GM19395 (cell line): ENCODE results near the gene POLR3F.
"Not testable (repeated sequence)": the region's sequence is repeated elsewhere in the genome, so short reads cannot be mapped to it uniquely, and the experiment has no call there.

Source experiments
- ATAC-seq: cut with Tn5 transposase; IDR thresholded peaks from one replicate; pipeline ENCODE4 v1.9.1; 2021; ENCODE audit warnings: mild to moderate bottlenecking, moderate library complexity; ENCODE audit not compliant: unreplicated experiment

POLR3F gene, protein sequence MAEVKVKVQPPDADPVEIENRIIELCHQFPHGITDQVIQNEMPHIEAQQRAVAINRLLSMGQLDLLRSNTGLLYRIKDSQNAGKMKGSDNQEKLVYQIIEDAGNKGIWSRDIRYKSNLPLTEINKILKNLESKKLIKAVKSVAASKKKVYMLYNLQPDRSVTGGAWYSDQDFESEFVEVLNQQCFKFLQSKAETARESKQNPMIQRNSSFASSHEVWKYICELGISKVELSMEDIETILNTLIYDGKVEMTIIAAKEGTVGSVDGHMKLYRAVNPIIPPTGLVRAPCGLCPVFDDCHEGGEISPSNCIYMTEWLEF

DNA sequence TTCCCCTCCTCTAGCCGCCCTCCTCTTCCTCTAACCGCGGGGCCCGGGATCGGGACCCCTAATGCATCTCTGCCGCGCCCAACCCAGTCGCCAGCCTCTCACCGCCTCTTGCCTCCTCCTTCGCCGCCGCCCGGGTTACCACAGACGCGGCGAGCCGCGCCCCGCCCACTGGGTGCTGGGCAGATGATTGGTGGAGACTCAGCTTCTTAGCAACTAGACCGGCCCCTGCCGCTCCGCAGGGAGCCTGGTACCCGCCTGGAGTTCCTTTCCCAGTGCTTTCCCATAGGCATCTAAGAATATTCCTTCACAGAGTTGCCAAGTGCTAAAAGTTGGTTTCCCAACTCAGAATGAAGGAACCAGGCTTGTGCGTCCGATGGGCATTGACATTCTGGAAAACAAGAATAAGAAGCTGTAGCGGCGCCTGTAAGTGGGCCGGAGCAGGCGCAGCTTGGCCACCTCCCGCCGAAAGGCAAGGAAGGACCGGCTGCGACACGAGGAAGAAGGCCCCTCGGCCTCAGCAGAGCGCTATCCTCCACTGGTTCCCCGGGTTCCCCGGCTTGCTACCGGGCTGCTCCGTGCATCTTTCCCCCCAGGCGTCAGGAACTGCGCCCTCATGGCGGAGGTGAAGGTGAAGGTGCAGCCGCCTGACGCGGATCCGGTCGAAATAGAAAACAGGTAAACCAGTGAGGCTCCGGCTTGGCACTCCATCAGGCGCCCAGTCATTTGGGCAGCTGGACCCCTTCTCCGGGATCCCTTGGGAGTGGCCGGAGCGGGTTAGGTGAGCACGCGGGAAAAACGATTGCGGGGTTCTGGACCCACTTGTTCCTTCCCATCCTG, at the start of gene POLR3F, which contains the start of gene DZANK1:
POLR3F (plus strand) TSS at position 497 of the 837 bp plus-strand sequence; CDS start at position 614, 117 bp downstream.
DZANK1 (minus strand) TSS at position 137 of the 837 bp plus-strand sequence. CDS start 1,672 bp downstream, outside the sequence.
- ATAC-seq, result peak; percentile 97

DNA sequence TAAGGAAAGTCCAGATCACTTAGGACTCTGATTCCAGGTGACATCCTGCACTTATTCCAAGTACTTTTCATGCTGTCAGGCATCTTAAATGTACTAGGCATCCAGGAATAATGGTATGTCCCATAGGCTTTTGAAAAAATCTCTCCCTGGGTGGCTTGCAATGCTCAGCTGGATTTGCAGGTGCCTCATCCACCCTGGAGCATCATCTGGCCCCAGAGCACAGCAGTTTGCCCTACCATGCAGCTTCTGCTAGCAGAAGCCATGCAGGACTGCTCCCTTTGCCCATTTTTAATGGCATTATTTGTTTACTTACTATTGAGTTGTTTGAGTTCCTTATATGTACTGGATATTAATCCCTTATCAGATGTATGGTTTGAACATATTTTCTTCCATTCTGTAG, 45.6 kb upstream of the POLR3F start:
- ATAC-seq, result no peak

DNA sequence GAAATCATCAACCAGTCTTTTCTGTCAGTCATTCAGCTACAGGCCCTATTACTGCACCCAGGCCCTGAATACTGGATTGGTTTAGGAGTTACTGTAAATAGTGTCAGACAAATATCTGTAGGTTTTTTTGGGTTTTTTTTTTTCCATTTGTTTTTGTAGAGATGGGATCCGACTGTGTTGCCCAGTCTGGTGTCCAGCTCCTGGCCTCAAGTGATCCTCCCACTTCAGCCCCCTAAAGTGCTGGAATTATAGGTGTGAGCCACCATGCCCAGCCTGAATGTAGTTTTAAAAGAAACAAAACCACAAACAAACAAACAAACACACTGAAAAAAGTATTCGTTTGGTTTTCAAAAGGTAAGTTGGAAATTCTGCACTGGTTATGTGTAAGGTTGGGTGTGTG, 40.0 kb upstream of the POLR3F start:
- ATAC-seq, result no peak

DNA sequence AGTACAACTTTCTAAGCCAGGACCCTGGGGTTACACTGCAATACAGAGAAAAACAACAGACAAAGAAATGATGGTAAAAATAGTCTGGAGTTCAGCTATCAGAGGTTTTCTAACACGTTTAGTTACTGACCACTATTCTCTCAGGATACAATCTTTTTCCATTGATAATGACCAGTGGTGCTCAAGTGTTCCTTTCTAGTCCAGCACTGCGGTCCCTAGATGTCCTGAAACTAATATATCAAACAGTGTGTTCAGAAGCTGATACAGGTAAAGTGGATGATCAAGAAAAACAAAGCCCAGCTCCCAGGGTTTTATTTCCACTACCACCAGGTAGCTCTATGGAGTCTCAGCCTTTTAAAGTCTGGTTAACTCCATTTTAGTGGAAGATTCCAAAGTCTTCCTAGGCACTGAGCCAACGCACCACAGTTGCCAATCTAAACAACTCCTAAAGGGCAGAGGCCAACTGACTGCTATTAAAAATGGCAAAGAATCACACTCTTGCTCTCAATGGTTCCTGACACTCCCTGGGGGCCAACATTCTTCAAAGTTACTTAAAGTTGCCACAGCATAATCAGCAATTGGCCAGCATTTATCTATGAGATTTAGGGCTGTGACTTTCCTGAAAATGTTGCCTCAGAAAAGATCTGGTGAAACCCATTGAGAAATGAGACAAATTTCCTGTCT, 38.6 kb upstream of the POLR3F start:
- no peak for ATAC-seq

DNA sequence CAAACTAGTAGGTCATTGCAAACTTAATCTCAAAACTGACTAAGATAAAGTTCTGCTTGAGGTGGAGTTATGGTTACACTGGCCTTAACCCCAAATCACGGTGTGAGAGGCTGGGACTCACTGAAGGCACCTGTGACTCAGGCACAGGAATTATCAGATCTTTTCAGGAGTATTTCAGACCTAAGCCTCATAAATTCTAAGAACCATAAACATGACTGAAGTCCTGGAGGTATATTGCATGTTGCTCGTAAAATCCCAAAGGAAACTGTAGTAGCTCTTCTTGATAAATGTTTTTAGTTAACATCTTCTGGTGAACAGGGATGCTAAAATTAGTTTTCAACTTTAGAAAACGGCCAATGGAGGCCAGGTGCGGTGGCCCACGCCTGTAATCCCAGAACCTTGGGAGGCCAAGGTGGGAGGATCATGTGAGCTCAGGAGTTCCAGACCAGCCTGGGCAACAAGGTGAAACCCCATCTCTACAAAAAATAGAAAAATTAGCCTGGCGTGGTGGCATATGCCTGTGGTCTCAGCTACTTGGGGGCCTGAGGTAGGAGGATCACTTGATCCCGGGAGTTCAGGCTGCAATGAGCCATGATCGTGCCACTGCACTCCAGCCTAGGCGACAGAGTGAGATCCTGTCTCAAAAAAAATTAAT, 36.9 kb upstream of the POLR3F start:
- no peak for ATAC-seq

DNA sequence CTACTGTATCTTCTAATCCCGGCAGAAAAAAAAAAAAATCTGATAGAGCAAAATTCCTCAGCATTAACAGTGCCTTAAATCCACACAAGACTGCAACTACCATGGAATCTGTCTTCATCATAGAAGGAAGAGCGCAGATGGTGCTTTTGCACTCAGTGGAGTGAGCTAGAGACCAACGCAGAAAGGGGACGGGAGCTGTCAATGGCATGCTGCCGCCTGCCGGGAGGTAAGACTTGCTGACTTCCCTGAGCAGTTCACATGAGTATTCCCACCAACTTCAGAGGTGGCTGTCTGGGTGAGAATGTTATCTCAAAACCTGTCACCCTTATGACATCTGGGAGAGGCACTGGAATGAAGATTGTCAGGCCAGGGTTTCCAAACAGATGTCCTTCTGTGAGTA, 36.0 kb upstream of the POLR3F start:
- ATAC-seq, result no peak

DNA sequence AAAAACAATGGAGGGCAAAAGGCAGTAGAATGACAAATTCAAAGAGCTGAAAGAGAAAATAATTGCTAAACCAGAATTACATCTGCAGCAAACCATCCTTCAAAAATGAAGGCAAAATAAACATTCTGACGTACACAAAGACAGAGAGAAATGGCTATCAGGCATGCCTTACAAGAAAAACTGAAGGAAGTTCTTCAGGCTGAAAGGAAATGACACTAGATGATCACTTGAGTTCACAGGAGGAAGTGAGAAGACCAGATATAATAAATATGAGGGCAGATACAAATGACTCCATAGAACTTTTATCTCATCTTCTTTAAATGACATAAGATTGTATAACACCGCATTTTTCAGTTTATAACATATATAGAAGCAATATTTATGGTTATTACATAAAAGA, 30.3 kb upstream of the POLR3F start:
- ATAC-seq, result no peak

DNA sequence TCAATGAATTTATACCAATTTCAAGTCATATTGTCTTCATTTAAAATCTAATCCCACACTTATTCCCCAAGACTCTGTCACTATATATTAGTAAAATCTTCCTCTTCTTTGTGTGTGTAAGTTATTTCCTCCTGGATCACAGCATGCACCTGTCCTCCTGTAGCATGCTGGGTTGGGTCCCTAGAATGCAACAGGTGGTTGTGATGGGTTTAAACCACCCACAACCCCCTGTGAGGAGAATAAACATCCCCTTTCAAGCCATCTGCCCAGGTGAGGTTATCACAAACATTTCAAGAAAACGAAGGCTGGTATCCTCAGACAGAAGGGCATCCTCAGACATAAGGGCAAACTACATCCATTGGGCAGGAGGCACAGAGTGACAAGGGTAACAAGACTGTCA, 26.8 kb upstream of the POLR3F start:
- ATAC-seq, result no peak

DNA sequence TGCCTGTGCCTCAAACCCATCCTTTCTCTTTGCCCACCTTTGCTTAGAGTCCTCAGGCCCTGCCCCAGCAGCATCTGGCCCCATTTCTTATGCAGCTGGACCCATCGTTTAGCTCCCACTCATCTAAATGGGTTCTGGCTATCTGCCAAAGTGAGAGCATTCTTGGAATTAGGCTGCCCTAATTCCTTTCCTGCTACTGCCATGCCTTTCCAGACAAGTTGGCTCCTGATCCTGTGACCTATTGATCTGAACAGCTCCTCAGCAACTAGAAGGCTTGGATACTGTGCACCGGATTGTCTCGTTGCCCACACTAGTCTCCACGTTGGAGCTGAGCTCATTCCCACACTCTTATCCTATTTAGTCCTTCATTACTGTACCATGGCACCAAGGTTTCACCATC, 23.3 kb upstream of the POLR3F start:
- ATAC-seq, result no peak

DNA sequence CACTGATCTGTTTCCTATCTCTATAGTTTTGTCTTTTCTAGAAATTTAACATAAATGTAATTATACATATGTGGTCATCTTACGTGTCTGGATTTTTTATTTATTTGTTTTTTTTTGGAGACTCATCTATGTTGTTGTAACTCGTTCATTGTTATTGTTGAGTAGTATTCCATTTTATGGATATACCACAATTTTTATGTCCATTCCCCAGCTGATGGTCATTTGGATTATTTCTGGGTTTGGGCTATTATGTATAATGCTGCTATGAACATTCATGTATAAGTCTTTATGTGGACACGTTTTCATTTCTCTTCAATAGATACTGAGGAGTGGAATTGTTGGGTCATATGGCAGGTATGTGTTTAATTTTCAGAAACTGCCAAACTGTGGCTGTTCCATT, 10.6 kb upstream of the POLR3F start:
- no peak for ATAC-seq

DNA sequence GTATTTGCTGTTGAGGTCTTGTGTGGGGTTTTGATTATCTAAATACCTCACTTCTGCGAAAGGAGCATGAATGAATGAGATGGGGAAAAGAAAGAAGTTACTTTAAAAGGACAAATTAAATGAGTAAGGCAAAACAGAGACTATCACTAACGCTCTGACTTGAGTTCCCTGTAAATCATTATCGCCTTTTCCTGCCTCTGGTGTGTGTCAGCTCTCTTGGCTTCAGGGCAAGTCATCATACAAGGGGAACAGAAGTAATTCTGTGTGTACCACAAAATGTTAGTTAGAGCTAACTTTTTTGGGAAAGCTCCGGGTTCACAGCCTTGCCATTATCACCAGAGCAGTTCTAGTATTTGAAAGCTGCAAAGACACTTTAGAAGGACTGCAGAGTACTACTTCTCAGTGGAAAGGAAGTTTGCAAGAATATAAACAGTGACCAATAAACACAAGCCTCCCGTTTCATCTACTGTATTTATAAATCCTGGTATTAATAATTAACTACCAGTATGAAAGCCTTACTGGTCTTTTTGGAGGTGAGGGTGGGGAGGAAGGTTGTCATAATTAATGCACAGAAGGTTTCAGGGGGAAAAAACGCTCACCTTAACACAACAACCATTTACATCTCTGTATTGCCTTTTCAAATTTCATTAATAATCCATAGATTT, 1.5 kb upstream of the POLR3F start:
- no peak for ATAC-seq

DNA sequence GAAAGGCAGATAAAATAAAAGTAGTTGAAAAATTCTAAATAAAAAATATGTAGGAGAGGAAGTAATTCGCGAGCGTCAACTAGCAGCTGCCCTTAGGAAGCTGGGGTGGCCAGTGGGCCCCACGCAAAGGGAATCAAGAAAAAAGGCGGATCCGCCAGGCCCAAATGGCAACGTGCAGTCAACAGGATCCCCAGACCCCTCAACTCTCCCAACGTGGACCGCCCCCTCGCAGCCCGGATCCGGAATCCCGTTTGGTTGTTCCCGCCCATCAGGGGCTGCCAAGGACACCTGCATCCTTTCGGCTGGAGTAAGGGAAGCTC, 656 bp upstream of the POLR3F start:
- ATAC-seq, result peak; percentile 29

DNA sequence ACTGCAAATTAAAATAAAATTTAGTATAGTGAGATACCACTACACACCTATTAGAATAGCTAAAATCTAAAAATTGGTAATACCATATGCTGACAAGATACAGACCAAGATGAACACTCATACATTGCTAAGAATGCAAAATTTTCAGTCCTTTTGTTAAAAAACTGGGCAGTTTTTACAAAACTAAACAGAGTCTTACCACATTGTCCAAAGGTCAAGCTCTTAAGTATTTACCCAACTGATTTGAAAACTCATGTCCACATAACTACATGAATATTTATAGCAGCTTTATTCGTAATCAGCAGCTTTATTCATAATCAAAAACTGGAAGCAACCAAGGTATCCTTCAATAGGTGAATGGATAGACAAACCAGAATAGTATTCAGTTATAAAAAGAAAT, 10.0 kb downstream of the POLR3F start:
- no peak for ATAC-seq

DNA sequence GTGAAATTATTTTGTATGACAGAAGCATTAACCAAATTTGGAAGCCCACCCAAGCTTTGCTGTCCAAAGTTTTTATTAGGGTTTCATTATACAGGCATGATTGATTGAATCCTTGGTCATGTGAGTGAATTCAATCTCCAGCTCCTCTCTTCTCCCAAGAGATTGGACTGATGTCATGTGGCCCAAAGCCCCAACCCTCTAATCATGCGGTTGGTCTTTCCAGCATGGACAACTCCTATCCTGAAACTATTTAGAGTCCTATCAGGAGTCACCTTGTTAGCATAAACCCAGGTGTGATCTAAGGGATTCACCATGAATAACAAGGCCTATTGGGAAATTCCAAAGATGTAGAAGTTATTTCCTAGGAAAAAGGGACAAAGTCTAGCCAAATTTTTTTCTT, 10.6 kb downstream of the POLR3F start:
- ATAC-seq, result no peak

DNA sequence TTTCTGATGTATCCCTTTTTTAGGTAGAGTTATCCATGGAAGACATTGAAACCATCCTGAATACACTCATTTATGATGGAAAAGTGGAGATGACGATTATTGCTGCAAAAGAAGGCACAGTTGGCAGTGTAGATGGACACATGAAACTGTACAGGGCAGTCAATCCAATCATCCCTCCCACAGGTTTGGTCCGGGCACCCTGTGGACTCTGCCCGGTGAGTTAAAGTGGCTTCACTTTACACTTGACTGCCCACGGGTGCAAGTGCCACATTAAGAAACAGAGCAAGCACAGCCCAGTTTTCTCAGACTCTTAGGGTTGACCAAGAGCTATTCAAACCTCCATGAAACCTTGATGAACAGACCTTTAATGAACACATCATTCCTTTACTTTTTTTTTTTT, 14.4 kb downstream of the POLR3F start:
- no peak for ATAC-seq

DNA sequence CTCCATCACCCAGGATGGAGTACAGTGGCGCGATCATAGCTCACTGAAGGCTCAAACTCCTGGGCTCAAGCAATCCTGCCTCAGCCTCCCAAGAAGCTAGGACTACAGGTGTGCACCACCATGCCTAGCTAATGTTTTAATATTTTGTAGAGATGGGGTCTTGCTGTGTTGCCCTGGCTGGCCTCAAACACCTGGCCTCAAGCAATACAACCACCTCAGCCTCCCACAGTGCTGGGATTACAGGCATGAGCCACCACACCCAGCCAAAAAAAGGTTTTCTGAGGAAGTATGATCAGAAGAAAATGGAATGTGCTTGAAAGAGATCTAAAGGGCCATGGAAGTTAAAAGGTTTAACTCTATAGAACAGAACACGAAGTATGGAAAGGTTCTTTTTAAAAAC, 21.1 kb downstream of the POLR3F start:
- no peak for ATAC-seq

DNA sequence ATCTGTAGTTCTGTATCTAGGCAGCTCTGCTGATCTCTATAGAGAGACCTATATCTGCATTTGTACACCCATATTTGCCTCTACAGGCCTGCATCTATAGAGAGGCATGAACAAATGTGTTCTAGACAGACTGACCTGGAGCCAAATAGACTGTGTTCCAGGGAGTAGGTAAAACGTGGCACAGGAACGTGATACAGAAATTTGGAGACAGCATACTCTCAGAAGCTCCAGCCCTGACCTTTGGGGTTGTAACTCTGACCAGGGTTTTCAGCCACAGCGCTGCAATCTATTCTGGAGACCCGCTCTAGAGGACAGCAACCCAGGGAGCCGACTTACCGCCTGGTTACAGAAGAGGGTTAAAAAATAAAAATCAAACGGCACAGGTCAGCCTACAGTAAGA, 28.9 kb downstream of the POLR3F start:
- no peak for ATAC-seq

DNA sequence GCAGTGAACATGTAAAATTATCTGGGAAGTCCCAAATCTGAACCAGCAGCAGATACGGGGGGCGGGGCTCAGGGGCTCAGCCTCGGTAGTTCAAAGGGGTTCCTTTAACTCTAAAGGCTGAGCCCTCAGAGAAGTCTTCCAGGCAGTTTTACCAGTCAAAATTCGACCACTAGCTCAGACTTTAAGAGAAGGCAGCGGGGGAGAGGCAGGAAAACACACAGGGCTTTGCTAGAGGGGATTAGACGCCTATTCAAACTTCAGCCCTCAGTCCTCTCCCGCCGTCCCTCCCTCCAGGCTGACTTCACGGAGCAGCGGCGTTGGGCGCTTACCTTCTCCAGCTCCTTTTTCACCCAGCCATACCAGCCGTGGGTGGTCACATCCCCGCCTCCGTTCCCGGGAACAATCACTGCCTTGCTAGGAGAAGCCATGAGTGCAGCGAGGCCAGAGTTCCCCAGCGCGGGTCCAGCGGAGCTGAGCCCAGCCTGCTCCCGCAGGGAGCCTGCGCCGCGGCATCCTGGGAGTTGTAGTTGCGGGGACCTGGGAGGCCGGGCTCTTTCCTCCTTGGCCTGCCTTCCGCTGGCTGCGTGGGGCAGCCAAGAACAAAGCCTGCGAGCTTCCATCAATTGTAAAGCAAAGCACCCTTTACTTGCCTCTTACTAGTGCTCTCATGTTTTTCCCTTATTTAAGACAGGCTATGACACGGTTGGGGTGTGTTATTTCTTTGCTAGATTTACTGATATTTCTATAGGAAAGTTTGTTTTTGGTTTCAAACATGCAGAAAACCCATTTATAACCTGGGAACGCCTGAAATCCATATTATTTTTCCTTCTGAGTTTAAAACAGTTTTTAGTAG, 29.8 kb downstream of the POLR3F start, which contains the start of gene RBBP9:
RBBP9 (minus strand) TSS at position 486 of the 853 bp plus-strand sequence; CDS start at position 428, 58 bp downstream.
- peak; percentile 98 for ATAC-seq

DNA sequence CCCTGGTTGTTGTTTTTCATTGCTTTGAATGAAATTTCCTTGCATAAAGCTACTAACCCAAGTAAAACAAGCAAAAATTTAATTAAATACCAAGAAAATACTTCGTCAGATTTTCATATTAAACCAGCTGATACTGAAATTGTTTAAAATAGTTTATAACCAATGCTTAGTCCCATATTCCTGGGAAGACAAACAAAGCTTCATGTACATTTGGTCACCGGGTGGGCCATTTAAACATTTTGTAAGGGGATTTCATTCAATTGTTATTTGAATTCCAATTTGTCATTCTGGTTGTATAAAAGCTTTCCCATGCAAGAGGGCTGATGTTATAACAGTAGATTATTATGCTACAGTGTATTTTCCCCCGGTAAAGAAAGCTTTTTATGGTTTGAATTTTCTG, 30.4 kb downstream of the POLR3F start:
- no peak for ATAC-seq

DNA sequence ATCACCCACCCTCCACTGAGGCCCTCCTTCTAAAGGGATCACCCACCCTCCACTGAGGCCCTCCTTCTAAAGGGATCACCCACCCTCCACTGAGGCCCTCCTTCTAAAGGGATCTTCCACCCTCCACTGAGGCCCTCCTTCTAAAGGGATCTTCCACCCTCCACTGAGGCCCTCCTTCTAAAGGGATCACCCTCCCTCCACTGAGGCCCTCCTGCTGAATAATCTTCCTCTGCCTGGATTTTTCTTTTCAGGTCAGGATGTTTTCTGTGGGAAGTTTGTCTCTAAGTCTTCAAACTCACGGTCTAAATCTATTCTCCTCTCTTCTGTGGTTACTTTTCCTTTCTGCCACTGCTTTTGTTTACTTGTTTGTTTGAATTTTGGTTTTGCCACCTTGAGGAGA, 34.5 kb downstream of the POLR3F start:
- ATAC-seq, result not testable (repeated sequence)
